ENCODE measurements around the gene EIF4G2. TPM values are rescaled to one million over a fixed set of nuclear protein-coding genes. Genes with fewer than 3 reads are reported as not detected.

The EIF4G2 gene
- total and polyA plus RNA-seq, 2 of the 8 experiments (the other 6 are each of a cell fraction or from before 2014, with no cell fraction given) = 438 to 964 TPM

- TF ChIP-seq CTBP2 (IDR thresholded peaks at IDR 0.05; ENCODE audit: borderline replicate concordance, insufficient read depth, insufficient read length, low read length) = peak; percentile 32
- no peak for TF ChIP-seq BACH1 (IDR thresholded peaks at IDR 0.05; ENCODE audit: low read length)
- TF ChIP-seq E2F6 (IDR thresholded peaks at IDR 0.05) = peak; percentile 43
- TF ChIP-seq HDAC2 (IDR thresholded peaks at IDR 0.05; ENCODE audit: borderline replicate concordance in 1 of 2, low read depth in 2 of 2, low read length in 2 of 2) = no peak
- no peak for TF ChIP-seq BCL11A (IDR thresholded peaks at IDR 0.05; ENCODE audit: low read depth in 2 of 2, low read length in 2 of 2)
- TF ChIP-seq SP2 (IDR thresholded peaks at IDR 0.05; ENCODE audit: low read length) = no peak
- peak; percentile 48 for TF ChIP-seq CREB1 (IDR thresholded peaks at IDR 0.05)
- peak in 1 of 3 experiments; percentile 9; a peak in 1 of 4 replicates for TF ChIP-seq CTCF (IDR thresholded peaks at IDR 0.05; ENCODE audit: control extremely low read depth in 1 of 3, insufficient read depth in 1 of 3, low read depth in 1 of 3, low read length in 3 of 3)
- TF ChIP-seq KDM4A (IDR thresholded peaks at IDR 0.05; ENCODE audit: low read depth, low read length, severe bottlenecking) = peak; percentile 83
Observed at GRCh38 chr11:10750838-10751580, 57.7 kb downstream of the EIF4G2 start, which contains the start of gene CTR9 (continued).

All from H1 (cell line).